EH (cell line): Measurements from ENCODE around the gene PTPRN2.

Source experiments
- DNase-seq: peaks from one replicate; pipeline ENCODE4 v3.0.0-alpha.2; 2015; ENCODE audit warnings: low read depth

Gene PTPRN2

DNA sequence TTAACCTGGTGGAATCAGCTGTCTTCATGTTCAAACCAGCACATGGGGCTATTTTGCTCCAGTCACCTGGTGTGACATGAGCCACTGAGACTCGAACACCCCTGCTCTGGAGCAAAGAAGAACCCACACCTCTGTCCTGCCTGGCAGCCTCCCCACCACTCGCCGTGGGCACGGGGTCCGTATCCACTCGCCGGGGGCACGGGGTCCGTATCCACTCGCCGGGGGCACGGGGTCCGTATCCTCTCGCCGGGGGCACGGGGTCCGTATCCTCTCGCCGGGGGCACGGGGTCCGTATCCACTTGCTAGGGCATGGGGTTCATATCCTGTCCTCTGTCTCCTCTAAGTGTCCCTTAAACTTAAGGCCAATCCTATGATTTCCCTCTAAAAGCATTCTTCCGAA, 558.7 kb downstream of the PTPRN2 start:
- DNase-seq: no peak

- DNase-seq: no peak
Measured at GRCh38 chr7:158028290-158028941, 559.2 kb downstream of the PTPRN2 start.

GRCh38 chr7:158027646-158028045, 560.0 kb downstream of the PTPRN2 start:
- no peak for DNase-seq

DNA sequence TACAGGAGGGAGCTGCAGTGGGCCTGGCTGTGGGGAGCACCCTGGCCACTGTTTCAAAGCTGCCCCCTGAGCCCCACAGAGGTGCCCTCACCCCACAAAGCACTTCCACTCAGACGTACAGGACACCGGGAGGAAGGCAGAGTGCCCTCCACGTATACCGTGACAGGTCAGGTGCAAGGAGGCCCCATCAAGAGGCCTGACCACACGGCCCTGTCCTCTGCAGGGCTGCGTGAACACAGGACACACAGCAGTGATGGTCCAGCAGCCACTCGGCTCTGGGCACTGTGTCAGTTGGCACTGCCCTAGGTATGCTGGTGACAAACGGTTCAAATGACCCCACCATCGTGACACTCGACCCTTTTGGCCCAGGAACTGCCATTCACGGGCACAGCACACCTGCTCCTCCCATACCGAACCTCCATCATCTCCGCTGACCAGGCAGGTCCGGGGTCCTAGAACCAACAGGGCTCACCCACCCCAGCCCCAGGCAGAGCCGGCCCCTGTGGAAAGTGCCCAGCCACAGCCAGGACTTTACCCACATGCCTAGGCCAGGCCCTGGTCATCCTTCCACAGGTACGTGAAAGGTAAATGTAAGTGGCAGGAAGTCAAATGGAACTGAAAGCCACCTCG, 560.9 kb downstream of the PTPRN2 start:
- no peak for DNase-seq

DNA sequence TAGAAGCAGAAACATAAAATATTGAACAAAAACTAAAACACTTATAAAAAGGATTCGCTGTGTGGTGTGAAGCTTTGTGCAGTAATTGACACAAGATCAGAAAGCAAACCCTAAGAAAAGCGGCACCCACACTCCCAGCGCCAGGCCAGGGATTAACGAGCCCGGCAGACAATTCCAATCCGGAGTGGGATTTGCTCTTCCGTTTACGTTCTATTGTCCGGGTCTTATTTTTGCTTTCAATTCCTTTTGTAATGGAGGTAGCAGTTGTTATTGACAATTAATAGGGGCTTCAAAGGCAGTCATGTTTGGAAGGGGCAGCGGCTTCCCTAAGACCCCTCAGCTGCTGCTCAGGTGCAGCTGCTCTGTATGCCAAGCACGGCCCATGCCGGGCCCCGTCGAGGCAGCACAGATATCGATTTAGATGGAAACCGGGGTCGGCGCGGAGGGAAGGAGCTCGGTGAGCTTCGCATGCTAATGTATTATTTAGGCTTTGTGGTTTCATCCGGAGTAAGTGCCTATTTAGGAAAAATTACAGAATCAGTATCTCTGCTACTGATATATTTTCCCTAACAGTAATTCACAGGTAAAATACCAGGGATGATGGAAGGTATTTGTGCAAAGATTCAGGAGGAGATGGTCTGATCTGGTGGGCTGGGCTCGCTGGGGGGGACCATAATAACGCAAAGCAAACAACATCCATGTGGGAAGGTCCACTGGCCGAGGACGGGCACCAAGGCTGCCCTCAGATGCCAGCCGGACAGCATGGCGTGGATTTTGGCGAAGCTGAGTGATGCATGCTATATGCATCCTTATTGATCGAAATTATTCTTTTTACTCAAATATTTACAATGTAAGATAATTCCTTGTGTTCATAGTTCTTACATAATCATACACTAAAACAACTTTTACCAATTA, 561.7 kb downstream of the PTPRN2 start:
- DNase-seq: no peak

DNA sequence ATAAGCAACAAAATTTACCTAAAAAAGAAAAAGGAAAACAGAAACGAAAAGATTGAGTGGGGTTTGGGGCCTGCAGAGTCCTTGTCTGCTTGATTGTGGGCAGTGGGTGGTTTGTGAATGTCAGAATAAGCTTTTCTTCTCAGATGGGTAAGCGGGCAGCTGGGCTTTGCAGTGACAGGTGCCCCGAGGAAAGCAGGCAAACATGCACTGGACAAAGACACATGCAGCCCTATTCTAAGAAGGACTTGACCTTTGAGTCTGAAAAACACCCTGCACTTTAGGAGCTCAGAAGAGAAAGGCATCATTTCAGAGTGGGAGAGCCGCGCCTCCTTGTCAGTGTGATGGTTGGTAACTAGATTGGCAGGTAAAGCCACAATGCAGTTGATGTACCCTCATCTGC, 562.7 kb downstream of the PTPRN2 start:
- DNase-seq: no peak

DNA sequence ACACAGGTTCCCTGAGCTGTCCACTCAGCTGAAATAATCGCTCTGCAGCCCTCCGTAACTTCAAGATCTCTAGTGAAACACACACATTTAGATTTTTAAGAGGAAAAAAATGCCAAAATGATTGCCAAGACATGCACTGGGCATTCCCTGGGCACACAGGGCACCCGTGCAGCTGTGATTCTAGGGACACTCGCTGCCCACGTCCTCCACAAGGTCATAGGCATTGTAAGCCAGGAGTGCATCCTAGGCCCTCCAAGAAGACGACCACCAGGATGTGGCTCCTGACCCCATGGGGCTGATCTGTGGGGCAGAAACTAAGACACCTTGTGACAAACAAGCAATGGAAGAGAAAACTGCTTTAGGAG, 563.3 kb downstream of the PTPRN2 start:
- DNase-seq: no peak

- no peak for DNase-seq
Measured at GRCh38 chr7:158023681-158024350, 563.8 kb downstream of the PTPRN2 start.

- DNase-seq: no peak
Measured at GRCh38 chr7:158023157-158023556, 564.5 kb downstream of the PTPRN2 start.

- DNase-seq: no peak
Measured at GRCh38 chr7:158022601-158023000, 565.0 kb downstream of the PTPRN2 start.

DNA sequence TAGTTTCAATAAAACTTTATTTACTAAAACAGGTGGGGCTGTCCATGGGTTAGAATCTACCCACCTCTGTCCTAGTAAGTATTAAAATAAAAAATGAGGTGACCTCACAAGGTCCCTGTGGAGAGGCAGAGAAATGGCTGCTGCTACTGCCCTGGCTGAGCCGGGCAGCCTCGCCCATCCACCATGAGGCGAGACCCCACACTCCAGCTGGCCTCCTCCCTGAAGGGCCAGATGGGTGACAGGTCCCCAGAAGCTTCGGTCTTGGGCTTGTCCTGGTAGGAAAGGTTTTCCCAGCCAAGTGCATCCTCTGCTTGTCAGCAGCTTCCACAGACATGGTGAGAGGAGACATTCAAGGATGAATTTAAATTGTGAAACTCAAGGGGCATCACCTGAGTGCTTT, 565.8 kb downstream of the PTPRN2 start:
- DNase-seq: no peak

GRCh38 chr7:158020706-158021095, 566.9 kb downstream of the PTPRN2 start:
- DNase-seq: no peak

GRCh38 chr7:158019726-158020705, 567.6 kb downstream of the PTPRN2 start:
- DNase-seq: no peak

GRCh38 chr7:158018971-158019645, 568.5 kb downstream of the PTPRN2 start:
- no peak for DNase-seq

DNA sequence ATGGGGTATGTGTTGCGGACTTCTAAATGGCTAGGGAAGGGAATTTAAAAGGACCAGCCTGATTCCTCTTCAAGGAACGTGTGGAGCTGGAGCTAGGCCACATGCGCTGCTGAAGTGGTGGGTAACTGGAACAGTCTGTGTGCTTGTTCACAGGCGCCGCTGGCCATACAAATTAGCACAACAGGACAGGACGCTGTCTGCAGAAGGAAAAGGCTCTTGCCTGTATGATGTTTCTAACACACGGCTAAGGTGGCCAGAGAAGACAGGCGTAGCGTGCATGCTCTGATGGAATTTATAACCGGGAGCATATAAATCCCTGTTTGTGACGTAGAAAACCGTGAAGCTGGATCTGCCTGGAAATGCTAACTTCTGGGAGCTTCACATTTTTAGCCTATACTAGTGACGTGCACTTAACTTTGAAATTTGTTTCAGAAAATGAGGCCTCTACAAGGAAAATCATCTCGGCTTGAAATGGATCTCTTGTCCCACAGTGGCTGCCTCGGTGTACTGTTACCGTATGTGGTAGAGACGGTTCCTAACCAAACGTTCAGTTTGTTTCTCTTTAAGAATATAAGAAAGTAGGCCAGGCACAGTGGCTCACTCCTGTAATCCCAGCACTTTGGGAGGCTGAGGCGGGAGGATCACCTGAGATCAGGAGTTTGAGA, 569.4 kb downstream of the PTPRN2 start:
- no peak for DNase-seq

DNA sequence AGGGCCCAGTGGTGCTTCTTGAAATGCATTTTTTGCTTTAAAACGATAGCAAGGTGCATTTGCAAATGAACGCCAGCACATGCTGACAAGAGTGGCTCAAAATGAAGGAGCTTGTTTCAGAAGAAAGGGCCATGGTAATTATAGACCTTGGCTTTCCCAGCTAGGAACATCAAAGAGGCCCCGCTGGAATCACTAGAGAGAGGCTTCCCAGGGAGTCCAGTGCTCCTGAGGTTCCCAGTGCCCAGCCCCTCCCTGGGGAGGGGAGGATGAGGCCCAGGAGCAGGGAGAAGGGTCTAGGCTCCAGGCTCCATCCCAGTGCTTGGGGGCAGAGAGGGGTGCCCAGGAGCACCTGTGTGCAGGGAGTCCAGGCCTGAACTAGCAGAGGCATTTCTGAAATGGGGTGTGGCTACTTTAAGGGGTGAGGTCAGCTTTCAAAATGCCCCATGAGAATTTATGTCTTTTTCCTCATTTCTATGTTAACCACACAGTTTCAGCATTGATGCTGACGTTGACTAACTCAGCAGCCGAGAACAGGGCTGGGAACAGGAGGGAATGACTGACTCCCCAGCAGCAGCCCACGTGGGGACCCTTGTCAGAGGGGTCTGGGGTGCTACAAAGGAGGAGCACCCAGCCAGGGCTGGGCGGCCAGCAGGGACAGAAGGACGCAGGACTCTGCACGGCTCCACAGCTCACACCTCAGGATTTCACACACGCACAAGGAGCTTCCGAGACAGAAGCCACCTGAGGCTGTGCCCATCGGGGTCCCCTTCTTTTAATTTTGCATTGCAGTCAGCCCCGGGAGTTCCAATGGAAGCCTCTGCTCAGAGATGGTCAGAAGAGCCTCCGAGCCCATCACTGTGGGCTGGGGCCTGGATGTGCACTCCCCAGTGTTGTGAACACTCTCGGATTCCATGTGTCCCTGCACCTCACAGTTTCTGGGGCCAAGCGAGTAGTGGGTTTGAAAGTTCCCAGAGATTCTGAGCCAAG, 570.2 kb downstream of the PTPRN2 start:
- no peak for DNase-seq

DNA sequence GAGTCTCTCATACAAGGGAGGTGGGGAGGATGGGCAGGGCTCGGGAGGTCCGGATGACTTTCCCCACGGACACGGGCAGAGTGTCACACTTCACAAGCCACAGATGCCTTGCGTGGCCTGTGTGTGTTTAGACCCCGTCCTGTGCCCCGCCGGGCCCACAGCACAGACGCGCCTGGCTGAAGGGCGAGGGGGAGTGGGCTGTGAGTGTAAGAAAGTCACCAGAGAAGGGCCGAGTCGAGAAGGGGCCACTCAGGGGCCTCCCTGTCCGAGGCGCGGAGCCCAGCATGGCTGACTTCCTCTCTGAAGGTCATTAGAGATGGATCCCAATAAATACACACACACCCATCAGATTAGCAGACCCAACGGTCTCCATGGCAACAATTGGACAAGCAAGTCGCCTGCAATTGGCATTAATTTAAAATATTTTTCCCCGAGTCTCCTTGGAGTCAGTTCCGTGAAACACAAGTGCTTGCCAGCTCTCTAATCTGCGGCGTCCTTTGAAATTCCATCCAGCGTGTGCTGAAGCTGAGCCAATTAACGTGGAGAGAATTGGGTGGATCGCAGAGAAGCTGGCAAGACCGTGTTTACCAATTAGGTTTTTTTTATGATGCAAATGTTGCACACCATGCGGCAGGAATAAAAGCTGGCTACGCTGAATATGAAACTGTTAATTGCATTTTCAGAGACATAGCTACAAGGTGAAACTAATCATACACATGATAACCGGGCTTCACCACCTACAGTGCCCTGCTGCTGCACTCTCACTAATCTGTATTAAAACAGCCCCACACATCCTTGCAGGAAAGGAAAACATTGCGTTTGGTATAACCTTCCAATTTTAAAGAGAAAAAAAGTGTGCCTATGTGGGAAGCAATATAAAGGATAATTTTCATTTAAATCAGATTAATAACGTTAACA, 571.2 kb downstream of the PTPRN2 start:
- no peak for DNase-seq
